NCI-H2196 (cell line): ENCODE results near the gene OR5A2.
"Not testable (repeated sequence)": the region's sequence is repeated elsewhere in the genome, so short reads cannot be mapped to it uniquely, and the experiment has no call there.

Experiments
- DNase-seq: peaks from one replicate; lab custom pipeline; 2025; ENCODE audit not compliant: unreplicated experiment; lab: John Stamatoyannopoulos, UW

Gene OR5A2, protein sequence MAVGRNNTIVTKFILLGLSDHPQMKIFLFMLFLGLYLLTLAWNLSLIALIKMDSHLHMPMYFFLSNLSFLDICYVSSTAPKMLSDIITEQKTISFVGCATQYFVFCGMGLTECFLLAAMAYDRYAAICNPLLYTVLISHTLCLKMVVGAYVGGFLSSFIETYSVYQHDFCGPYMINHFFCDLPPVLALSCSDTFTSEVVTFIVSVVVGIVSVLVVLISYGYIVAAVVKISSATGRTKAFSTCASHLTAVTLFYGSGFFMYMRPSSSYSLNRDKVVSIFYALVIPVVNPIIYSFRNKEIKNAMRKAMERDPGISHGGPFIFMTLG

DNA sequence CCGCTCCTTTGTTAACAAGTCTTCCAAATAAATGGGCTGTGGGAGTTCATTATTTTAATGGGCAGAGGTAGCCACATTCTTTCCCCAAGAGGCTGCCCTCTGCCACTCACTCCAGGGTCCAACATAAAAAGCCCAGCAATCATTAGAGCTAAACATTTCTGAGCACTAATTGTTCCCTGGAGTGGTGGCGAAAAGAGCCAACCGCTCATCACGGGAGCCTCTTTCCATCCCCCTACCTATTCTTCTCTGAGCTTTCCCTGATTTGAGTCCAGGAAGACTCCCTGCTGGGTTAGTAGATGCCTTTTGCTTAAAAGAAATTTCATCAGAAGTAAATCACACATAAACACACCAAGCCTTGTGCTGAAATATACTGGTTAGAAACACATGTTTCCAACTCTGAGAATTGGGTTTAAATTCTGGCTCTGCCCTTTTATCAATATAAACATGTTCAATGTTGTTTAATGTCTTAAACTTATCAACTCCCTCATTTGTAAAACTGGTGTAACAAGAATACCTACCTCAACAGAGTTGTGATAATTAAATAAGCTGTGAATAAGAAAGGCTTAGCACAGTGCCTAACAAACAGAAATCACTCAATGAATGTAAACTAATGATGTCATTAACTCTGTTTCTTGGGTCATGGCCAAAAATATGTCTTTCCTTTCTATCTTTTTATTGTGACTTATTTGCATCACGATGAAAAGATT is at the start of gene OR5A2:
TSS of gene OR5A2 (minus strand) at position 53 of the 707 bp plus-strand sequence. CDS start 3,460 bp downstream, outside the sequence.
- DNase-seq, result no peak

DNA sequence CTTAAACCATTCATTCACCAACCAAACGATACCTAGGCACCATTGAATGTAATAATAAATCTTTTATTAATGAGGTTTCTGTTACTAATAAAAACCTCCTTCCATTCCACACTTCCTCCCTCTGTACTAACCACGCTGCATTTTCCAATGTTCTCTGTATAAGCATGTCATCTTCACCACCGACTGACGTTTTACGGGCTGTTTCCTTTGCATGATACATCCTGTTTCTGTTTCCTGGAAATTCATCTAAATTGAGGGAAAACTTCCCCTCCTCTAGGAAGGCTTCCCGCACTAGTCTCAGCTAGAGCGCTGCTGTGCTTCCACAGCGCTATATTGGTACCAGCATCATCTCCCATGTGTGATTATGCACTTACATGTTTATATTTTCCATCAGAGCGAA is 49.0 kb upstream of the OR5A2 start:
- DNase-seq, result no peak

GRCh38 chr11:59473015-59473414 is 46.8 kb upstream of the OR5A2 start, which contains the start of gene OR4D10:
OR4D10 (plus strand) TSS chr11:59473315; CDS start chr11:59477430, 4,115 bp downstream.
- no peak for DNase-seq

- no peak for DNase-seq
Observed at GRCh38 chr11:59463190-59463641, 37.0 kb upstream of the OR5A2 start.

DNA sequence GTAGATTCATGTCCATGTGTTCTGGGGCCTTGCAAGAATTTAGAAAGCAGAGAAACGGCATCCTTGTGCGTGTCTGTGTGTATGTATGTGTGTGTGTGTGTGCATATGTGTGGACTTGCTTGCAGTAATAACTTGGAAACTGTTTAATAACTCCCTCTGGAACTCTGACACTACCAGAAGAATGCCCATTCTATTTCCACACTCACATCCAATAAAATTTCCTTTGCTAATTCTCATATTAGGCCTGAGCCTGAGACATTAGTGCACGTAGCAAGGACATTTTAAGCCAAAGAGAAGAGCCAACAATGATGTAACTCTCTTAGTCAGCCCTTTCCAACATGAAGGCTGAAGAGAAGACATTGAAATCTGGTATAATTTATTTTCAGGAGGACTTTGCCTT is 33.7 kb upstream of the OR5A2 start:
- DNase-seq, result no peak

- no peak for DNase-seq
Observed at GRCh38 chr11:59456661-59457060, 30.4 kb upstream of the OR5A2 start, which contains the start of gene OR4D6. OR4D6 (plus strand) TSS chr11:59456961; CDS start chr11:59456961, 0 bp downstream.

GRCh38 chr11:59448484-59448883 is 22.3 kb upstream of the OR5A2 start:
- DNase-seq, result no peak

- not testable (repeated sequence) for DNase-seq
Observed at GRCh38 chr11:59445624-59446023, 19.4 kb upstream of the OR5A2 start.

- no peak for DNase-seq
Observed at GRCh38 chr11:59437770-59438169, 11.6 kb upstream of the OR5A2 start.

DNA sequence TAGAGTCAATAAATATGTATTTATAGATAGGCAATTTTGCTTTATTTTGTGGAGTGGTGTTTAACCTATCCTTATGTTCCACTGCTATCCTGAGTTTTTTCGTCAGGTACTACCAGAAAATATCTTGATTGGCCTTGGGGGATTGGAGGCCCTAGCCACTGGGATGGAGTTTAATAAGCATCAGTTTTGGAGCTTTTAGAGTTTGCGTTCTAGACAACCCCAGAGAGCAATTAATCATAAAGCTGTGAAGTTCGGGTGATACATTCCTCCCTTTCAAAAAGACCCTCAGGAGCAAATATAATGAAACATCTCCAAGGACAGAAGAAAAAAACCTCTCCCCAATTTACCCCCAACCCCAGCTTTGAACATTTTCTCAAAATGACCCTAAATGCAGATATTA is 10.0 kb upstream of the OR5A2 start, which contains the start of gene OR5A1:
TSS of gene OR5A1 (plus strand) at position 301 of the 400 bp plus-strand sequence. CDS start 6,700 bp downstream, outside the sequence.
- no peak for DNase-seq

- peak; percentile 44 for DNase-seq
Observed at GRCh38 chr11:59429924-59430516, 3.8 kb upstream of the OR5A2 start.

- no peak for DNase-seq
Observed at GRCh38 chr11:59427068-59427382, 812 bp upstream of the OR5A2 start.

DNA sequence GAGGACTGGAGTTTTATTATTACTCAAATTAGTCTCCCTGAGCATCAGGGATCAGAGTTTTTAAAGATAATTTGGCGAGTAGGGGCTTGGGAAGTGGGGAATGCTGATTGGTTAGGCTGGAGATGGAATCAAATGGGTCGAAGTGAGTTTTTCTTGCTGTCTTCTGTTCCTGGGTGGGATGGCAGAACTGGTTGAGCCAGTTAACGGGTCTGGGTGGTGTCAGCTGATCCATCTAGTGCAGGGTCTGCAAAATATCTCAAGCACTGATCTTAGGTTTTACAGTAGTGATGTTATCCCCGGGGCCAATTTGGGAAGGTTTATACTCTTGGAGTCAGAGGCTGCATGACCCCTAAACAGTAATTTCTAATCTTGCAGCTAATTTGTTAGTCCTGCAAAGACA is 1.1 kb downstream of the OR5A2 start:
- DNase-seq, result no peak

DNA sequence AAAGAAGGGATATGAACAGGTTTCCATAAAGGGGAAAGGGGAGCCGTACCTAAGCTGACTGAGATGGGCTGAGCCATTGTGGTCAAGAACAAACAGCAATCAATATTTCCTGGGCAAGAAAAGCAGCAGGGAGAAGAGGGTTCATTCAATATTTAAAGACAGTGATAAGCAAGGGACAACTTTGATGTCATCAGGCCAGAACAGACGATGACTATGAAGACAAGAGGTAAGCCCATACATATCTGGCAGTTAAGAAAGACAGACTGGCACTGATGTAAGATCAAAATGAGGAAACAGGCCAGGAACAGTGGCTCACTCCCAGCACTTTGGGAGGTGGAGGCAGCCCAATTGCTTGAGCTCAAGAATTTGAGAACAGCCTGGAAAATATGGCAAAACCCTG is 2.4 kb downstream of the OR5A2 start:
- no peak for DNase-seq

- no peak for DNase-seq
Observed at GRCh38 chr11:59418156-59418555, 8.1 kb downstream of the OR5A2 start.

DNA sequence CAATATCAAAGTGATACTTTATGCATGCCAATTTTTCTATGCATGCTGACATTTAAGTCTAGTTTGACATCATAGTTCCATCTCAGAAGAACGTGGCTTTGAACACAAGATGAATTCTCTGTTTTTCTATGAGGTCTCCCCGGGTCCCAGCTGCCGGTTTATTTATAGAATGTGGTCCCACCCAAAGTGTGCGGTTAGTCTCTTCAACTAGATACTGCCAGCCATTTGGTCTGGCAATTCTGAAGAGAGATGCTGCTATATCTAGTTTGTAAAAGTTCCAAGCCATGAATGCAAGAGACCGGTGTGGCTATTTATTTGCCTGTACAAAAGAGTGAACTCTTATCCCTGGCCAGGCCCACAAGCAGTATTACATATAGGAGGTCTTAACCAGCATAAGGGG is 9.2 kb downstream of the OR5A2 start:
- no peak for DNase-seq

GRCh38 chr11:59416613-59417012 is 9.6 kb downstream of the OR5A2 start:
- no peak for DNase-seq

GRCh38 chr11:59415111-59415510 is 11.1 kb downstream of the OR5A2 start:
- DNase-seq, result no peak

GRCh38 chr11:59413646-59414045 is 12.6 kb downstream of the OR5A2 start:
- DNase-seq, result no peak

DNA sequence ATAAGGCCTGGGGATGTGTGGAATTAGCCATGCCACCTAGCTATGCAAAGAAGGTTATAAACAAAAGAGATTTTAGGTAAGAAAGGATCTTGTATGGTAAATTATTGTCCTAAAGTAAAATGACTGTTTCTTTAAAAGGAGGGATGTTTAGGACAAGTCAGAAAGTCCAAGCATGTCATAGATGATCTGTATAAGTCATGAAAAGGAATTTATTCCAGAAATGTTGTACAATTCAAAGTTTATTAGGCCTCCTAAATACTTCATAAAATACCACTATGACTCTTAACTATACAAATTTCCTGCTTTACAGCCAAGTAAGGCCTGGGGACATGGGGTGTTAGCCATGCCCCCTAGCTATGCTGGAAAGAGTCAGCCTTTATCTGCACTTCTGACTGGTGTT is 22.7 kb downstream of the OR5A2 start:
- no peak for DNase-seq

- no peak for DNase-seq
Observed at GRCh38 chr11:59401262-59401552, 25.0 kb downstream of the OR5A2 start.
